SK-MEL-5 (cell line): Measurements from ENCODE around the gene POLR3K. TPM values are rescaled to one million over a fixed set of nuclear protein-coding genes. Genes with fewer than 3 reads are reported as not detected.
"Not testable (repeated sequence)": the region's sequence is repeated elsewhere in the genome, so short reads cannot be mapped to it uniquely, and the experiment has no call there.

Experiments used
- DNase-seq: peaks from one replicate; pipeline ENCODE4 v3.0.0-alpha.2; 2016; ENCODE audit warnings: low read depth, low spot score
- in situ Hi-C: cut with HindIII; loops from 2 replicates; pipeline ENCODE4 v1.10.0; 2016; ENCODE audit warnings: low sequenced_read_pairs, high pct_unique_total_duplicates, low pct_unique_long_range_greater_than_20kb
- total RNA-seq: library from RNA; depleted of rRNA; stranded (reverse); fragments of >200 nt; shearing (Covaris generic); gene quantifications from 2 replicates; pipeline ENCODE4 v1.2.3, GENCODE V29; 2014

The POLR3K gene
- total RNA-seq, 1 experiment from 2014 or later: 5.3 TPM

DNA sequence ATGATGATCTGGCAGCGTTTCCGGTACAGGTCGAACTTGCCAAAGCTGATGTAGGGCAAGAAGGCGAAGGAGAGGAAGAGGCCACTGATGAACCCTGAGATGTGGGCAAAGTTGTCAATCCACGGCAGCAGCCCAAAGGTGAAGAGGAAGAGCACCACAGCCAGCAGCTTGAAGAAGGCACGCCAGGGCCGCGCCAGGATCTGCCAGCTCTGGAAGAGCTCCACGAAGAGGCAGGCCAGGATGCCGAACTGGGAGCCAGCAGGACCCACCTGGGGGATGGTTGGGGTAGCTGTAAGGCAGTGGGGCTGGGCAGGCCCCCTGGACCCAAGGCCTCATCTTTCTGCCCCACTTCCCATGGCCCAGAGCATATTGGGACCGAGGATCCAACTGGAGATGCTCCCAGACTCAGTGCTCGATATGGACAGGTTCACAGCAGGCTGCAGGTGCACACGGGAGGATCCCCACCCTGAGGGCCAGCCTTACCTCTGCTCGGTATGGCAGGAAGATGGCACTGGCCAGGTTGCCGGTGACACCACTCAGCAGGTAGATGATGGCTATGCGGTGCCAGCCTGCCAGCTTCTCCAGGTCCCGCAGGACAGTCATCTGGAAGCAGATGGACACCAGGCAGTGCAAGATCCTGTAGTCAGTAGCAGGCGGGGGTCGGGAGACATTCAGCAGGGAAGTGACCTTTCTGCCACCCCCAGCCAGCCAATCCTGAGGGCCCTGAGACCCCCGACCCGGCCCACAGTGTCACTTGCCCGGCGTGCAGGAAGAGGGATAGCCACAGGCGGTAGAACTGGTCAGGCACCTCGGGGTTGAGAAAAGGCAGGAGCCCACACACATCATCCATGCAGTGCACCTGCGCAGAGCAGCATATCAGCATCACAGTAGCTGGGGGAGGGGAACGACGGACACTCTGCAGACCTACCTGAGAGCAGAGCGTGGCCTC, 5.4 kb upstream of the POLR3K start:
- no peak for DNase-seq
- in situ Hi-C loops: no loop called here

GRCh38 chr16:57711-58110, 4.3 kb upstream of the POLR3K start:
- in situ Hi-C loops: no loop called here
- DNase-seq: no peak

GRCh38 chr16:56231-56927, 3.0 kb upstream of the POLR3K start:
- in situ Hi-C loops: no loop called here
- no peak for DNase-seq

DNA sequence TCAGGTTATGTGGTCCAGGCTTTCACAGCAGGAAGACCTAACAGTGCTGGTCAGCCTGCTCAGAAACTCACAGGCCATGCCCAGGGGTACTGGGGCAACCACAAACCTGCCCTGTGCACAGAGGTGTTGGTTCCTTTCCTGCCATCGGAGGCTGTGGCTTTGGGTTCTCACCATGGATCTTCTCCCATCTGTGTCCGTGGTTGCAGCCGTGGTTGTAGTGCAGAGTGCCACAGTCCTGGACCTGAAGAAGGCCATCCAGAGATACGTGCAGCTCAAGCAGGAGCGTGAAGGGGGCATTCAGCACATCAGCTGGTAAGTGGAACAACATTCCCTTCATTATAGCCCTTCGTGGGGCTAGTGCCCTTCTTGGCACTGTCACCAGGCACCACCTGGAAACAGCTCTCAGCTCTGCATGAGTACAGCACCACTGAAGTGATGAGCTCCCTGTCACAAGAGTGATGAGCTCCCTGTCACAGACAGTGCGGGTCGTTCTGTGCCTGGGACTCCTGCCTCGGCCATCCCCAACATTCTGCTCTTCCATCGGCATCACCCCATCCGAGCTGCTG, 2.2 kb upstream of the POLR3K start:
- DNase-seq: no peak
- in situ Hi-C loops: no loop called here

- DNase-seq: no peak
- in situ Hi-C loops: no loop called here
Measured at GRCh38 chr16:54237-54581, 801 bp upstream of the POLR3K start.

DNA sequence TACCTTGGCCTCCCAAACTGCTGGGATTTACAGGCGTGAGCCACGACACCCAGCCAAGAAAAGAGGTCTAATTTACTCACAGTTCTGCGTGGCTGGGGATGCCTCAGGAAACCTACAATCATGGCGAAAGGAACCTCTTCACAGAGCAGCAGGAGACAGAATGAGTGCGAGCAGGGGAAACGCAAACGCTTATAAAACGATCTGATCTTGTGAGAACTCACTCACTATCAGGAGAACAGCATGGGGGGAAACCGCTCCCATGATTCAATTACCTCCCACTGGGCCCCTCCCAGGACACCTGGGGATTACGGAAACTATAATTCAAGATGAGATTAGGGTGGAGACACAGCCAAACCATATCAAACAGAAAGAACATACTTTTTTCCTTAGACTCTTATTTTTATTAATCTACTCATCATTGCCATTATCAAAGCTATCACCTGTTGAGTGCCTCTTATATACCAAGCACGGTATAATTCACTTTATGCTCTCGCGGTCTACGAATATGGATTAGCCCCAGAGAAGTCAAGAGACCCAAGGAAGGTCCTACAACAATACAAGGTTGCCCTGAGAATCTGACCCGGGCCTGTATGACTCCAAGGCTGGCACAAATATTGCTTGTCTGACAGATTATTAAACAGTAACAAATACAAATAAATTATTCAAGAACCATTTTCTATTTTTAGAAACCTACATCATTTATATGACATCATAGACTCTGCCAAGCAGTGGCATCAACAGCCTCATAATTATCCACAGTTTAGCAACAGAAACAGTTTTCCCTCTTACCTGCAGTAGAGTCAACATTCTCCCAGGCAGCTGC, 2.4 kb downstream of the POLR3K start:
- in situ Hi-C loops: no loop called here
- no peak for DNase-seq

- in situ Hi-C loops: no loop called here
- DNase-seq: no peak
Measured at GRCh38 chr16:47234-47633, 6.2 kb downstream of the POLR3K start.

GRCh38 chr16:46510-46909, 6.9 kb downstream of the POLR3K start:
- DNase-seq, in situ Hi-C loops: not testable (repeated sequence)

DNA sequence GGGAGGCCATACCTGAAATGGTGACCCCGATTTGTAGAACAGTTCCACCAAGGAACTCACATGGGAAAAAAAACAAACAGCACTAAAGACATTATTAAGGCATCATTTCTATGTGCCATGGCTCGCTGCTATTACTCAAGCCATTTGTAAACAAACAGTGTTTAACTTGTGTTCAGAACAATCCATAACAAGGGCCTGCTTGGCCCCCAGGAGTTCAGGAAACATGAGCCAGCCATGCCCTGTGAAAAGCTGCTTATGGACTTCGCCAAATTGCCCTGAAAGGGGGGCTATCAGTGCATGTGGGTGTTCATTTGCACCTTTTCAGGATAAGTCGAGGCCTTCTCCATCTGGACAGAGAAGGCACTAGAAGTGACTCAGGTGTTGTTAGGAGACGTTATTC, 8.0 kb downstream of the POLR3K start:
- in situ Hi-C loops: no loop called here
- no peak for DNase-seq

DNA sequence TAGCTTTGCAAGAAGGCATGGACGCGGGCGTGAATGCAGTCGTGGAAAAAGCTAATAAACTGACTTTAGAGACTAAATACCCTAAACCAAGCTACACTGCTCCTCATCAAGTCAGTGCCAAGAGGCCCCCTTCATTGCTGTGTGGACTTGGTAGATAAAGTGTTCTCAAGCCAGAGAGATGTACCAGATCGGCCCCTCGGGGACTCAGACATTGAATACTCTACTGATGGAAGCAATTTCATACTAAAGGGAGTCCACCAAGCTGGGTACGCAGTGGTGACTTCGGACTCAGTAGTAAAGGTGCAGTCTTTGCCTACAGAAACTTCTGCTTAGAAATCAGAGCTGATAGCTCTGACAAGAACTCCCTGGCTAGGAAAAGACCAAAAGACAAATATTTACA, 8.8 kb downstream of the POLR3K start:
- in situ Hi-C loops: no loop called here
- no peak for DNase-seq

DNA sequence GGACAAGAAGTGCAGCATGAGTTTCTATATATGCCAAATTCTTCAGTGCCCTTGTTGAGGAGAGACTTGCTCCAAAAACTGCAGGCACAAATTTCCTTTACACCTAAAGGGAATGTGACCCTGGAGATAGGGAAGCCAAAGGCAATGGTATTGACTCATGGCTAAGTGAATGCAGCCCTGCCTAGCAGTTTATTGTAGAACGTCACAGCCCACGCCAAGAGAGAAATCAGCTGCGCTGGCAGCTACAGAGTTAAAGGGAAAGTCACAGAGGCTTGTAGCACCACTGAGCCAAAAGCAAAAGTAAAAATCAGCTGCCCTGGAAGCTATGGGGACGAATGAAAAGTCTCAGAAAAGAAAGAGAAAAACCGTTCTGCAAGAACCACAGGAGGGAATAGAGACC, 10.1 kb downstream of the POLR3K start:
- in situ Hi-C loops: no loop called here
- DNase-seq: no peak

GRCh38 chr16:42691-43090, 10.7 kb downstream of the POLR3K start:
- in situ Hi-C loops: no loop called here
- no peak for DNase-seq

DNA sequence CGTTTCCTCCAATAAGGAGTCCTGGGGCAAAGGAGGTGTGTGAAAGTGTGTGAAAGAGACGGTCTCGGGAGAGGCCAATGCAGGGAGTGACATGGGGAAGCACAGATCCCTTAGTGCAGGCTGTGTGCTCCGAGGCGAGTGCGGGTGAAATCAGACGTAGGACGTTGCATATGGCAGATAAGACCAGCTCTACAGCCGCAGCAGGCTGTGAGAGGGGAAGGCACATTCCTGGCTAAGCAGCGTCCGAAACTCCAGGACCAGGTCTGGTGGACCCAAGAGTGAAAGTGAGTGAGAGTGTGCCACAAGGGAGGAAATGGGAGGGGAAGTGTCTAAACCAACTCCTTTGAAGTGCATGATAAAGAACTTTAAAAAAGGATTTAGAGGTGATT, 11.3 kb downstream of the POLR3K start:
- in situ Hi-C loops: no loop called here
- DNase-seq: no peak

DNA sequence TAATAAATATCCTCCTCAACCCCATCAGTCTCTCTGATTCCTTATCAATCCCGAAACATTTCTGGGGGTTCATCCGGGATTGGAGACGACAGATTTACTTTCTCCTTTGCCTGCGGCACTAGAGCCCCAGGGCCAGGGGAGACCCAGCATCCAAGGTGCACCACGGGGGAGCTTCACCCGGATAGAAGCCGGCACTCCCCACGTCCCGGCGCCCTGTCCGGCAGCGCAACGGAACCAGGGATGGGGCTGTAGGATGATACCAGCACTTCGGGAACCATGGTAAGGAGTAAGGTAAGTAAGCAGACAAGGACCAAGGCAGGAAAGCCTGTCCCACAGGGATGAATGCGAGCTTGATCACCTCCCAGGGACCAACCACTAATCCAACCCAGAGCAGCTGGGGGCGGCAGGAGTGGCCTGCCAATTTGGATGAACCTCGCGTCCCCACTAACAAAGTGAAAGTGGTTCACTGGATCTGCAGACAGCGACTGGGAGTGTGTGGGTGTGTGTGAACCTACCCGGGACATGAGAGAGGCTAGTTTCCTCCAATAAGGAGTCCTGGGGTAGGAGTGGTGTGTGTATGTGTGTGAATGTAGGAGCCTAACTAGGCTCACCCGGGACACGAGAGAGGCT, 11.9 kb downstream of the POLR3K start:
- in situ Hi-C loops: no loop called here
- DNase-seq: no peak

- no peak for DNase-seq
- in situ Hi-C loops: no loop called here
Measured at GRCh38 chr16:38941-39892, 14.2 kb downstream of the POLR3K start.

DNA sequence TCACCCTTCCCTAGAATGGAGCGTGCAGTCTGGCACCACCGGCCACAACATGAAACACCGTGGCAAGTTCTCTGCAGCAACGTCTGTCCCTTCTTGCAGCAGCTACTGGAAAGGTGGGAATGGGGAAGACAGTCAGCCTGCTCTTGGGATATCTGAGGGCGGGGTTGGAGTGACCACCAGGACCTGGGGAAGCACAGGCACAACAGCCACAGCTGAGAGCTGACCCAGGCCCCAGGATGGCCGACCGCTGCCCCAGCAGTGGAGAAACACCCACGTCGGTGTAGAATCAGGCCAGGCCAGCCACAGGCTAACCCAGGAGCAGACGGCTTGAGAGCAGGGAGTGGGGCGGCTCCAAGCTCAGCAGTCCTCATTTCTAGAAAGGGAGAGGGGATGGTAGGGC, 15.2 kb downstream of the POLR3K start:
- DNase-seq, in situ Hi-C loops: not testable (repeated sequence)

GRCh38 chr16:37511-37910, 15.9 kb downstream of the POLR3K start:
- no peak for DNase-seq
- in situ Hi-C loops: no loop called here
